Fibroblast of villous mesenchyme (primary cell): ENCODE results near the gene TTC28. TPM values are rescaled to one million over a fixed set of nuclear protein-coding genes. Genes with fewer than 3 reads are reported as not detected.

ENCODE experiments used
- DNase-seq: peaks from one replicate; pipeline ENCODE4 v3.0.0-alpha.2; 2010; ENCODE audit warnings: low read depth
- H3K4me3 ChIP-seq: 2 replicates; pipeline ENCODE4 v1.5.1; 2011; ENCODE audit warnings: low read depth, mild to moderate bottlenecking, low read length
- CTCF ChIP-seq: IDR thresholded peaks from 2 replicates; pipeline ENCODE4 v1.5.1; 2012; ENCODE audit warnings: low read depth, mild to moderate bottlenecking, low read length; ENCODE audit not compliant: insufficient read depth
- total RNA-seq: library from RNA; depleted of rRNA; stranded (reverse); fragments of >200 nt; gene quantifications from 2 replicates; pipeline ENCODE4 v1.2.3, GENCODE V29; 2012

The TTC28 gene
- total RNA-seq, 1 donor = 23.3 TPM

- H3K4me3 ChIP-seq = no peak overlapping the region
- TF ChIP-seq CTCF = no peak
- no peak for DNase-seq
Measured at GRCh38 chr22:28381429-28382167, 298.0 kb downstream of the TTC28 start.

- DNase-seq = no peak
- no peak overlapping the region for H3K4me3 ChIP-seq
- no peak for TF ChIP-seq CTCF
Measured at GRCh38 chr22:28379951-28380350, 299.7 kb downstream of the TTC28 start.

GRCh38 chr22:28379075-28379779 is 300.4 kb downstream of the TTC28 start:
- no peak overlapping the region for H3K4me3 ChIP-seq
- no peak for DNase-seq
- no peak for TF ChIP-seq CTCF

GRCh38 chr22:28375761-28376534 is 303.7 kb downstream of the TTC28 start:
- TF ChIP-seq CTCF = no peak
- no peak for DNase-seq
- H3K4me3 ChIP-seq = no peak overlapping the region

GRCh38 chr22:28373831-28374230 is 305.8 kb downstream of the TTC28 start:
- DNase-seq = peak; percentile 12
- no peak overlapping the region for H3K4me3 ChIP-seq
- TF ChIP-seq CTCF = no peak

- TF ChIP-seq CTCF = no peak
- no peak overlapping the region for H3K4me3 ChIP-seq
- DNase-seq = no peak
Measured at GRCh38 chr22:28369854-28370253, 309.8 kb downstream of the TTC28 start.
